Endothelial cell of hepatic sinusoid (primary cell): ENCODE data around the gene TH.

ENCODE experiments used
- in situ Hi-C: cut with HindIII; loops from 2 replicates; pipeline ENCODE4 v1.10.0; 2017; ENCODE audit warnings: low sequenced_read_pairs

The TH gene

DNA sequence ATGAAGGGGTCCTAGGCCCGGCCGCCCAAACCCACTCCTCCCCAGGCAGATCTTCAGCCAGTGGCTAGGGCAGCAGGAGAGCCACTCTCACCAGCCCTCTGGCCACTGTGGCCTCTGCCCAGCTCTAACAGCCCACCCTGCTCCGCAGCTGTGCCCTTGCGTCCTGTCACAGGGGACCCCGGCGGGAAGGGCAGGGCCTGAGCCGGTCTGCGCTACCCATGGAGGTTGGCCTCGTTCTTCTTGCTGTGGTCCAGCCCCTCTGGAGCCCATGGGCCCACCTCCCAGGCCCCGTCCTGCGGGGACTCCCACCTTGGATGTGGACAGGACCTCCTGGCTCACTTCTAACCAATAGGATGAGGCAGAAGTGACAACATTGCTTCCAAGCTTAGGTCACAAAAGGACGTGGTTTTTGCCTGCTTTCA is 38.3 kb upstream of the TH start:
- in situ Hi-C loops = loop anchor here (5.0 kb wide), 1 partner anchor 57 kb away; no protein-coding TSS in a partner anchor

DNA sequence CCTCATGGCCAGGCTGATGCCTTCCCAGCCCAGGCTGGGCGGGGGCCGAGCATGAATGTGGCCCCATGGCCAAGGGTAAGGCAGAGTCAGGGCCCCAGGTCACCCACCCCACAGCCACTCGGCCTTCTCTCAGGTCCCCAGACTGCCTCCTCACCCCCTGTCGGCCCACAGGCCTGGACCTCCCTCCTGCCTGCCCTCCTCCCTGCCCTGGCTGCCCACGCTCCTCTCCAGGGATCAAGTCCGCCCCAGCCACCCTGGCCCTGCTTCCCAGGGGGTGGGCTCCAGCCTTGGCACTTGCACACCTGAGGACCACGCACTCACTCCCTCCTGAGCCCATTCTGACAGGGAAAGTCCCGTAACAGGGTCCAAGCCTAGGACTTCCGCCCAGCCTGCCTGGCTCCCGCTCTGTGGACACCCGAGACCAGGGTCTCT is 37.8 kb upstream of the TH start:
- in situ Hi-C loops = no loop called here

DNA sequence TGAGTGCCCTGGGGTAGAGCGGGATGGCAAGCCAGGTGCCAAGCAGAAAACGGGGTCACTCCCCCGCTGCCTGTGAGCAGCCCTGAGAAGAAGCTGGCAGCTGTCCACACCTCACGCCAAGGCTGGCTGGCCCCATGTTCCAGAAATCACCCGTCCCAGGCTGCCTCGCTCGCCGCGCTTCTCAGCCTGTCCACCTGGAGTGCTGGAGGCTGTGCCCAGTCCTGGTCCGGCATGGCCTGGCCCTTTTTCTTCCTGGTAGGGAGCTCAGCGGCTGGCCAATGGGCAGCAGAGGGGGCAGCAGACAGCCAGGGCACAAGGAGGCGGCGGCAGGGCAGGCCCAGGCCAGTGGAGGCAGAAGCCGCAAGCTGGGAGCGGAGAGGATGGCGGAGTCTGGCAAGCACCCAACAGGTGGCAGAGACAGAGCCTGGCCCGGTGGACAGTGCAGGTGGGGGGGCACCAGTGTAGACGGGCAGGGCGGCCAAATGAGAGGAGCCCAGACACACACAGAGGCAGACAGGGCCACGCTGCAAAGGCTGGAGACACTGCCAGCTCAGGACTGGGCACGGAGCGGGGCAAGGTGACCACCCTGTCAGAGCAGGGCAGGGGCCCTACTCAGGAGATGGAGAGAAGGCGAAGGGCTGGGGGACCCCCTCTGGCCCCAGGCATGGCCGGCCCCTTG is 37.2 kb upstream of the TH start:
- in situ Hi-C loops = no loop called here

DNA sequence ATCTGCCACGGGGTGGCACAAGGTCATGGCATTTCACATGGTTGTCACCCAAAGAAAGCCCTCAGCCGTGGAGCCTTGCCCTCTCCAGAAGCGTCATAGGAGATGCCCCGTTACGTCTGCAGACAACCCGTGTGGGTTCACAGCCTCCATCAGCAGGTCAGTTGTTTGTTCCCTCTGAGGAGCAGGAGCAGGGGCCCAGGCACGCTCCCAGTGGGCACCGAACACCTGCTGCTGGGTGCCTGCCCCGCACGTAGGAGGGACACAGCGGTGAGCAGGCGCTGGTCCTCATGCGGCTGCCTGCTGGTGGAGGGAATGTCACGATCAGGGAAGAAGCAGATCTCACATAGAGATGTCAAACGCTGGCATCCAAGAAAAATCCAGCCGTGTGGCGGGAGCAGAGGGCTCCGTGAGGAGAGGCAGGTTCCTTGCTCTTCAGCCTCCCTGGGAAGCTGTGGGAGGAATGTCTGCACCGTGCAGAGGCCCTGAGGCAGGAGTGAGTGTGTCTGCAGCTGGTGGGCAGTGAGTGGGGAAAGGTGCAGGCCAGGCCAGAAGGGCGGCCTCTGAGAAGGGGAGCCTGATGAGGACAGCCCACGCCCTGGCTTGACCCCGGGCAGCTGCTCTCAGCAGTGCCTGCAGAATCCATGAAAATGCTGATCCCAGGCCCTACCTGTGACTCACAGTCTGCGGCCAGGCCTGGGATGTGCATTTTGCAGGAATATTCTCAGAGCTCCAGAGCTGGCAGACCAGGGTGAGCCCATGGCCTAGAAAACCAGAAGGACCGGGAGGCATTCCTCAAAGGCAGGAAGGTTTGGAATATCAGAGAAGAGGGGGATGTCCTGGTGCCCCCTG is 36.4 kb upstream of the TH start:
- in situ Hi-C loops = no loop called here

DNA sequence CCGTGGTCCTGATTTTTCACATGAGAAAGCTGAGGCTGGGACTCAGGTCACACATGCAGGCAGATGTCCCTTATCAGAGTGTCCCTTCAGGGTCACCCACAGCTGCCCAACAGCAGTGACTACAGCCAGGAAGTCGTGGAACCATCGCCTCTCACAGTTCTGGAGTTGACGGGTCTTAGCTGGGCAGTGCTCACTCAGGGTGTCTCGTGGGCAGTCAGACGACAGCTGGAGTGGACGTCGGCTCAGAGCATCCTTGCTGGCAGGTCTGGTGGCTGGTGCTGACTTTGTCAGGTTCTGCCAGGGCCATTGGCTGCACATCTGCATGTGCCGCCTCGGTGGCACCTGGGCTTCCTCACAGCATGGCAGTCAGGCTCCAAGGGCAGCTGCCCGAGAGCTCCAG is 35.6 kb upstream of the TH start:
- in situ Hi-C loops = no loop called here

DNA sequence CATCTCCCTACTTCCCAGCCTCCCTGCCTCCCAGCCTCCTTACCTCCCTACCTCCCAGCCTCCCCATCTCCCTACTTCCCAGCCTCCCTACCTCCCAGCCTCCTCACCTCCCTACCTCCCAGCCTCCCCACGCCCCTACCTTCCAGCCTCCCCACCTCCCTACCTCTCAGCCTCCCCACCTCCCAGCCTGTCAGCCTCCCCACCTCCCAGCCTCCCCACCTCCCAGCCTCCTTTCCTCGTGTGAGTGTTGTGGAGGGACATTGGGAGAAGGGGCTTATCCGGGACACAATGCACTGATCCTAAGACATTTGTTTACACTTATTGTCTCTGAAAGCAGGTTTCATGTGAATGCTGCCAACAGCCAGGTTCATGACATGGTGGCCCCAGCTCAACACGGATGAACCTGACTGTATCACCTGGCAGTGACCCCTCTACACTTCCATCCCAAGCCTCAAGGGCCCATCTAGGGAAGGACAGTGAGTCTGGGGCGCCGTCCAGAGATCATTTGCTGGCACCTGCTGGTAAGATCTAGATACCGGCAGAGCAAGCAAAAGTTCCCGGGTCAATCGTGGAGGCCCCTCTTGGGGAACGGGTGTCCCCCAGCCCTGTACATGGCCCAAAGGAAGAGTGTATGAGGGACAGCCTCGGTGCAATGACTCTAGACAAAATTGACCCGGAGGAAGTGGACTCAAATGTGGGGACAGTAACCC is 34.5 kb upstream of the TH start:
- in situ Hi-C loops = no loop called here

DNA sequence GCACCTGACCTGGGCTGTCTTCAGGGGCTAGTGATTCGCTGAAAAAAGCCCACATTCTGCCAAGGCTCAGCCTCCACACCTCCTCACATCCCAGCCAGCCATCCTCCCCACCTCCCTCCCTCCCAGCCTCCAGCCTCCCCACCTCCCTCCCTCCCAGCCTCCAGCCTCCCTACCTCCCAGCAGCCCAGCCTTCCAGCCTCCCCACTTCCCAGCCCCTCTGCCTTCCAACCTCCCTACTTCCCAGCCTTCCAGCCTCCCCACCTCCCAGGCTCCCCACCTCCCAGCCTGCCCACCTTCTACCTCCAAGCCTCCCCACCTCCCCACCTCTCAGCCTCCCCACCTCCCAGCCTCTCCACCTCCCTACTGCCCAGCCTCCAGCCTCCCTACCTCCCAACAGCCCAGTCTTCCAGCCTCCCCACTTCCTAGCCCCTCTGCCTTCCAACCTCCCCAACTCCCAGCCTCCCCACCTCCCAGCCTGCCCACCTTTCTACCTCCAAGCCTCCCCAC is 33.7 kb upstream of the TH start:
- in situ Hi-C loops = no loop called here

DNA sequence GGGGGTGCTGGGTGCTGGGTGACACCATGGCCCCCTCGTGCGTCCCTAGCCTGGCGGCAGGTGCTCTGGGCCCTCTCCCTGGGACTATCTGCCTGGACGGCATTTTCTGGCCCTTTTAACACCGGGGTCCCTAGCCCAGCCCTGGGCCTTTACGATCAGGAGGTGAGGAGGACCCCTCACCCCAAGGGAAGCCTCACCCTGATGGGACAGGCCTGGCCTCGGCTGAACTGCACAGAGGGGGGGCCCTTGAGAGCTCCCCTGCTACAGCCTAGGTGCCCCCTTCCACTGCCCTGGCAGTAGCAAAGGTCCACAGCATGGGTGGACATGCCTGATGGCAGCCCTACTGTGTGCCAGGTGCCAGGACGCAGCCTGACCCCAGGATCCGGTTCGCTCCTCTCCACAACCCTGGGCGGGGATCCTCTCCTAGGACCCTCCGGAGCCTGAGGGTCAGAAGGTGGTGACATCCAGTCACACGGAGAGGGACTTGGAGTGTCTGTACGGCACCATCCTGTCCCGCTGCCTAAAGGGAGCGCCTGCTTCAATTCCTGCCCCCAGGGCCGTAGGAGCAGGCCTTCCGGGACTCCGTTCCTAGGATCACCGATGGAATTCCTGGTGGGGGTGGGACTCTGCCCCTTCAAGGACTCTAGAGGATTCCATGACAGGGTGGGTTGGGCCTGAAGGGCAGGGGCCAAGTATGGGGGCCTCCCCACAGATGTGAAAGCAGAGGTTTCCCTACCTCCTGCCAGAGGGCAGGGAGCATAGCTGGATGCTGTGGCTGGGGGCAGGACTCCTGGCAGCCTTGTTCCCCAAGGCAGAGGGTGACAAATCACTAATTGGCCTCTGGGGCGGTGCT is 33.0 kb upstream of the TH start:
- in situ Hi-C loops = no loop called here

DNA sequence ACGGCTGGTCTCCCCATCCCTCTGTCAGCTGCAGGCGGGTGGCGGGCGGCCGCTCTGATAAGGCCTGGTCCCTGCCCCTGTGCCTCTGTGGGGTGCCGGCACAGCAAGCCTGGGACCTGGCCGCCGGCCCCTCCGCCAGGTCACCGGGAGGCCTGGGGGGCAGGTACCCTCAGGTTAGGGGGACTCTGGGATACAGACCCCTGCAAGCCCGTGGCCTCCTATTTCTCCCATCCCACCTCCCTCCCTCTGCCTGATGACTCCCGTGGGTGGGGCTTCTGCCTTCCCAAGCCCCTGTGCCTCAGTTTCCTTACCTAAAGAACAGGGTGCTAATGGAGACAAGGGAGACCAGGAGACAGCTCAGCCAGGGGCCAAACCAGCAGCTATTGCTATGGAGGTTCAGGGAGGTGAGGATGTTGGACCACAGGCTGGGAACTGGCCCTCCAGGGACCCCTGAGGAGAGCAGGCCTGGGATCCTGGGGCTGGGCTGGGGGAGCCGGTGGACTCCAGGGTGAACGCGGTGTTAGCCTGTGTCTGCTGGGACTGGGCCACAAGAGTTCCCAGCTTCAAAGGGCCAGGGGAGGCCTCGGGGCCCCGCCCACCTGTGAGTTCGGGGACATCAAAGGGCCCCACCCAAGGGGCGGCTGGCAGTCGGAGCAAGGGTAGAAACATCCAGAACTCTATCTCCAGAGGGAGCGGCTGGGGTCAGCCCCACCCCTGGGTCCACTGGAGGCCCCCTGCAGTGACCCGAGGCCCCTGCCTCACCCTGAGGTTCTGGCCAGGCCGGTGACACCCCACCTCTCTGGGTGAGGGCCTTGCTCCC is 32.0 kb upstream of the TH start:
- in situ Hi-C loops = no loop called here

DNA sequence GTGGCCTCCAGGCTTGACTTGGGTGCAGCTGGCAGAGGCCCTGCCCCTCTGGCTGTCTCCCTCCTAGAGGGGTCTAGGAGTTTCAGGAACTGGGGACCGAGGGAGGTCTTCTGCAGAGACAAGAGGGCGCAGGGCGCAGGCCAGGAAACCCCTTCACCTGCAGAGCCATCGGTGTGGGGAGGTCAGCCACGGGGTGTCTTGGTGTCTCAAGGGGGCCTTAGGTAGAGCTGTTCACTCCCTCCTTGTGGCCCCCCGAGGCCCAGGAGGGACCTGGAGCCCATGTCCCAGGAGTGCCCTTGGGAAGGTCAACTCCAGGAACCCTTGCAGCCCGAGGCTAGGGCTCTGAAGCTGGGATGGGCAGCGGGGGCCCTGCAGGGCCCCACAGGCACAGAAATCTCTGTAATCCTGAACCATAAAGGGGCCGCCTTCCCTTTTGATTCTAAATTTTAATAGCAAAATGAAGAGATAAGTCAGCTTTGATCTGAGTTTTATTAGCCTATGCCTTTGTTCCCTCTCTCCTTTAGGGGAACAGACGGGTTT is 31.4 kb upstream of the TH start:
- in situ Hi-C loops = no loop called here

DNA sequence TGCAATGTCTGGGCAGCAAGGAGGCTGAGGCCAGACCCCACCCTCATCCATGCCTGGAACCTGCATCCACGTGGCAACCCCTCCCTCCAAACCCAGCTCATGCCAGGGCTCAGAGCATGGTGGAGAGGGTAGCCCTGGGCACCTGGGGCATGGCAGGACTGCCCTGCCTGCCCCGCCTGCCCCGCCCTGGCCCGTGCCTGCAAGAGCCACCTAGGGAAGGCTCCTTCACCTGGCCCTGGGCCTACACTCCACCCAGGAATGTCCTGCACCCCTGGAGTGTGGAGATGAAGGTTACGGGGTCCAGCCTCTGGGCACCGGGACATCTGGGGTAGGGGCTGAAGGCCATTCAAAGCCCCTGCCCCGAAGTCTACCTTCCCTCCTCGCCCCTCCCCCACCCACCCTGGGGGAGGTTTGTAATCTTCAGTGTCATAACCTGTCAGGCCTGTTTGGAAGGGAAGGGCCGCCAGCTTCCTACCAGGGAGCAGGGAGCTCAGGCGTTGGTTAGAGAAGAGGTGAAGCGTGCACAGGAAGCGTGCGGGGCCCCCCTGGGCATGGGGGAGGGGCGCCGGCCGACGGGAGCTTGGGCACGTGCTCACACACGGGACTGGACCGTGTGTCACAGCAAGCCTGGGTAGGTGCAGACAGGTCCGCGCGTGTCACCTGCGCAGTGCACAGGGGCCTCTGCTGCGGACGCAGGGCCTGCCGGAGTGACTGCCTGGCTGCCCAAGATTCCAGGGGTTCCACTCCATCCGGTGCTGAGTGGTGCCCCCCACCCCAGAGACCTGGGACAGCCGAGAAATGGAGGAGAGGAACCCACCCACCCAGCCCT is 30.7 kb upstream of the TH start:
- in situ Hi-C loops = no loop called here

DNA sequence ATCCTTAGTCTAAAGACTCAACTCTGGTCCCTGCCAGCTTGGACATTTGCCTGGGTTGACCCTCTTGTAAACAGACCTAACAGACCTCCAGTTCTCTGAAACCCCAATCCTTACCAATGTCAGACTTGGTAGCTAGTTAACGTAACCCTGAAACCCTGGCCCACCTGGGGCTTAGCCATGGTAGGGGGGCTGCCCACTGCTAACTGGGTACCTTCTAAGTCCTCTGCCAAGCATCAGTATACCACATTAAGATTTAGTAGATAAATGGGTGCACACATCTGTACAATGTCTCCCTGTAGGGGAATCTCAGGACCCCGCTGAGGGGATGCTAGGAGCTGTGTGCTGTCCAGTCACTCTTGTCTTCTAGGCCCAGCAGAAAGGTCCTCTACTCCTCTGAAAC is 29.9 kb upstream of the TH start:
- in situ Hi-C loops = no loop called here

DNA sequence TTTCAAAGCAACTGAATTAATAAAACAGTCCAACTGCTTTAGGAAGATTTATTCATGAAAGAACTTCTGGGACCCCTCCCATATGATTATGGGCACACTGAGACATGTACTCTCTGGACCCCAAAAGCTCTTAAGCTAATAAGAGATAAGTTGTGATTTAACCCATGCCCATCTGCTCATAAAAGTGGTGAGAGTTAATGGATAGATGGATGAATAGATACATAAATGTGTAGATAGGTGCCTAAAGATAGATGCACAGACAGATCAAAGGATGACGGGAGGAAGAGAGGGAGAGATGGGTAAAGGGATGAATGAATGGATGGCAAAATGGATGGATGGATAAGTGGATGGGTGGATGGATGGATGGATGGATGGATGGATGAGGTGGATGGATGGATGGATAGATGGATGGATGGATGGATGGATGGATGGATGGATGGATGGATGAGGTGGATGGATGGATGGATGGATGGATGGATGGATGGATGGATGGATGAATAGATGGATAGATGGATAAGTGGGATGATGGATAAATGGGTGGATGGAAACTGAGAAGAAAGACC is 29.4 kb upstream of the TH start:
- in situ Hi-C loops = no loop called here

DNA sequence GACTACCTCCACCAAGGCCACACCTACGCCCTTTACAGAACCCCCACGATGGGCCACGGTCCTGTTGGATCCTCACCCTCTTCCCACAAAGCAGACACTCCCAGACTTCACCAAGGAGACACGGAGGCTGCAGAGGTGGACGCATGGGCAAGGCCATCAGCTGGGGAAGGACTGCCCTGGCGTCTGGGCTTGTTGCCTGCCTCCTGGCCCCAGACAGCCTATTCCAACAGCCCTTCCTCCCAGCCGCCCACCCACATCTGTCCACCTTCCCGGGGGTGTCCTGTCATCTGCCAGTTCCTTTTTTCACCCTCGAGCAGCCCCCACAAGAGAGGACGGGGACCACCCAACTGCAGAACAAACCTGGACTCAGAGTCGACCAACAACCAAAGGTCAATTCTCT is 28.9 kb upstream of the TH start:
- in situ Hi-C loops = no loop called here

DNA sequence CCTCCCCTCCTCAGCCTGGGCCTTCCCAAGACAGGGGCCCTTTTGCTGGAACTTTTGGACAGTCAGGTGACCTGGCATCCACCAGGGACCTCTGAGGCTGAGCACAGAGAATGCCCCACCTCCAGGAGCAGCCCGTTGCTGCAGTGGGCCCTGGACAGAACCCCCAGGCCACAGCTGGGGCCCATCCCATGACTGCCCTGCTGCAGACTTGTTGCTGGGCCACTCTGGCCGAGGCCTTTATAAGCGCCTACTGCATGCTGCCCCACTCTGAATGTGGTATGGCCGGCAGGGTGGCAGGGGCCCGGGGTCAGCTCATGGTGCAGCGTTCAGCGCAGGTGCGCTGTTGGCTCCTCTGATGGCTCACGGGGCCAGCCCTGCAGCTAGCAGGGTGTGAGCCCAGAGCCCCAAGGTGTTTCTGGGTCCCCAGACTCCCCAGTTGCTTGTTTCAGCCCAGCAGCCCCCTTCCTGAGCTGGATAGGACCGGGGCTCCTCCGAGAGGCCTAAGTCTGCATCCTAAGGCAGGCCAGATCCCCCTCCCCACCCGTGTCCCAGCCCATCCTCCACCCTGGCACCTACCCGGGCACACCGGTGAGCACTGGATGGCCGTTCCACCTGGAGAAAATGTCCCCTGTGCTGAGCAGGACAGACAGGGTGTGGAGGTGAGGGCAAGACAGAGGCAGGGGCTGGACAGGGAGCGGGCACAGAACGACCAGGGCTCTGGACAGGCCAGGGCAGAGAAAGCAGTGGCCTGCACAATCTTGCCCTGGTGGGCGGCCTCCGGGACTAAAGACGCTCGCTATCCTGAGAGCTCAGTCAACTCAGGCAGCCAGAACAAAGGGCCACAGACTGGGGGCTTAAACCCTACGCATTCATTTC is 28.1 kb upstream of the TH start:
- in situ Hi-C loops = no loop called here

DNA sequence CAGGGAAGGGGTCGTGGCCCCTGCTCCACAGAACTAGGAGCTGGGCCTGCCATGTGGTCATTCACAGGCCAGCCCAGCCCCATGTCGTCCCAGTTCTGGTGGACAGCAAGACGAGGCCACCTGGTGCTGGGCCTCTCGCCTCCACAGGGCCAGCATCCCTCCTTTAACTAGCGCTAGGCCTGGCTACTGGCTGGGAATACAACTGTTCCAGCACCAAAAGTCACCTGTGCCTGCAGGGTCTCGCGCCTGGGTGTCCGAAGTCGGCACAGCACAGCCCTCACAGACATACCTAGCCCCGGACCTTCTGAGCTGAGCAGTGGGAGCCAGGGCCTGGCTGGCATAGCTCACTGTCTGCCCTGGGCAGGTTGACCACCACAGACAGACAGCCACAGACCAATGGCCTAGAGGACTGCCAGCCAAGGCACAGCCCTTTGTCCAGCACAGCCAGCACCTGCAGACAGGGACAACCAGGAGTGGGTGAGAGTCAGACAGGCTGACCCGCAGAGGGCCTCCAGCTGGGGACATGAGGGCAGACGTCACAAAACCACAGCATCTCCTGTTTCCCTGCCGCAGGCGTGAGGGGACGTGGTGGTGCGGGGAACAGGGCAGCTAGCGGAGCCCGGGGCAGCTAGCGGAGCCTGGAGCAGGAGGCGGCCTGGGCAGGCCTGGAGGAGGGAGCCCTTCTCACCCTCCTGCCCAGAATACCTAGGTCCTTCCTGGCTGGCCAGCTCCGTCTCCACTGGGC is 27.2 kb upstream of the TH start:
- in situ Hi-C loops = no loop called here
